Astrocyte (in vitro differentiated cells and primary cell): Measurements from ENCODE around the gene C10orf62. TPM values are rescaled to one million over a fixed set of nuclear protein-coding genes. Genes with fewer than 3 reads are reported as not detected.

Experiments
- DNase-seq: peaks from one replicate; pipeline ENCODE4 v3.0.0-alpha.2; 2010; ENCODE audit warnings: low read depth
- FAIRE-seq: peaks from 2 replicates; lab custom pipeline; 2011; peaks lifted over from hg19 to GRCh38; lab: Jason Lieb, UNC
- H2AFZ ChIP-seq: 2 replicates; pipeline ENCODE4 v1.6.0; 2012; ENCODE audit warnings: low read depth, low read length, inconsistent platforms
- H3K27ac ChIP-seq: 2 replicates; pipeline ENCODE4 v1.5.1; 2011; ENCODE audit warnings: low read depth, low read length, inconsistent platforms
- H3K27me3 ChIP-seq: 2 replicates; pipeline ENCODE4 v1.6.0; 2011; ENCODE audit warnings: low read length, inconsistent platforms; ENCODE audit not compliant: insufficient read depth
- H3K36me3 ChIP-seq: 2 replicates; pipeline ENCODE4 v1.5.1; 2011; ENCODE audit warnings: low read length, inconsistent platforms; ENCODE audit not compliant: insufficient read depth
- H3K4me1 ChIP-seq: 2 replicates; pipeline ENCODE4 v1.5.1; 2011; ENCODE audit warnings: low read length, inconsistent platforms; ENCODE audit not compliant: insufficient read depth
- H3K4me2 ChIP-seq: 2 replicates; pipeline ENCODE4 v1.6.0; 2012; ENCODE audit warnings: low read length, inconsistent platforms
- H3K4me3 ChIP-seq: 2 replicates; pipeline ENCODE4 v1.5.1; 2011; ENCODE audit warnings: low read depth, mild to moderate bottlenecking, low read length, inconsistent platforms; ENCODE audit not compliant: insufficient read depth
- H3K79me2 ChIP-seq: 2 replicates; pipeline ENCODE4 v1.6.0; 2012; ENCODE audit warnings: mild to moderate bottlenecking, low read length, inconsistent platforms; ENCODE audit not compliant: insufficient read depth
- H3K9ac ChIP-seq: 2 replicates; pipeline ENCODE4 v1.6.0; 2012; ENCODE audit warnings: mild to moderate bottlenecking, low read length, inconsistent platforms
- H3K9me3 ChIP-seq: 2 replicates; pipeline ENCODE4 v1.5.1; 2012; ENCODE audit warnings: low read depth, mild to moderate bottlenecking, low read length, inconsistent platforms; ENCODE audit not compliant: insufficient read depth
- H4K20me1 ChIP-seq: 2 replicates; pipeline ENCODE4 v1.6.0; 2012; ENCODE audit warnings: low read length, inconsistent platforms; ENCODE audit not compliant: insufficient read depth
- H3K27ac Mint-ChIP-seq: one replicate; pipeline ENCODE4 v1.8.0; 2021; ENCODE audit warnings: mild to moderate bottlenecking, mixed read lengths; ENCODE audit not compliant: unreplicated experiment
- H3K27me3 Mint-ChIP-seq: one replicate; pipeline ENCODE4 v1.8.0; 2021; ENCODE audit warnings: low read depth, mixed read lengths; ENCODE audit not compliant: unreplicated experiment
- H3K36me3 Mint-ChIP-seq: one replicate; pipeline ENCODE4 v1.8.0; 2021; ENCODE audit warnings: low read depth, mixed read lengths; ENCODE audit not compliant: unreplicated experiment
- H3K4me1 Mint-ChIP-seq: one replicate; pipeline ENCODE4 v1.8.0; 2021; ENCODE audit warnings: low read depth, mixed read lengths; ENCODE audit not compliant: unreplicated experiment
- H3K4me3 Mint-ChIP-seq: one replicate; pipeline ENCODE4 v1.8.0; 2021; ENCODE audit warnings: mild to moderate bottlenecking, moderate library complexity, mixed read lengths; ENCODE audit not compliant: unreplicated experiment
- H3K9me3 Mint-ChIP-seq: one replicate; pipeline ENCODE4 v1.8.0; 2021; ENCODE audit warnings: mild to moderate bottlenecking, mixed read lengths; ENCODE audit not compliant: unreplicated experiment
- CTCF ChIP-seq: IDR thresholded peaks from 2 replicates; pipeline ENCODE4 v1.5.1; 2011; ENCODE audit warnings: low read depth, mild to moderate bottlenecking, inconsistent platforms, low read length, moderate library complexity; ENCODE audit not compliant: insufficient read depth
- EZH2 ChIP-seq: IDR thresholded peaks from 2 replicates; pipeline ENCODE4 v1.6.1; 2012; ENCODE audit warnings: mild to moderate bottlenecking, low read length, inconsistent platforms; ENCODE audit not compliant: insufficient read depth
- total RNA-seq: library from RNA; stranded (reverse); gene quantifications from 2 replicates; pipeline ENCODE4 v1.2.1, GENCODE V29; 2021

Gene C10orf62
- total RNA-seq, 1 donor from 2014 or later, result not detected

DNA sequence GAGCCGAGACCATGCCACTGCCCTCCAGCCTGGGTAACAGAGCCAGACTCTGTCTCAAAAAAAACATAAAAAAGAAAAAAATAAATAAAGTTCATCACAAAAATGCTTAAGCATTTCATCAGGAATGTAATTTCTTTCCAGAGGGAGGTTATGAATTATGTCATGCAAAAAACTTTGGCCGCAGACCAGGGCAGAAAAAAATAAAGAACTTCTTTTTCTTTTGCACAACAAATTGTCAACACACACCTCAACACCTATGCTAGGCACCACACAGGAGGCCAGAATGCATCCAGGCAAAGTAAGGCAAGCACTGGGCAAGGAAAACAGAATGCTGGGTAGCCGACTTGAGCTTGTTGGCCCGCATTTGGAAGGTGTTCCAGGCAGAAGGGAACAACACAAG lies 3.9 kb downstream of the C10orf62 start:
- Histone ChIP-seq H4K20me1 (no peaks in the 10 kb centered on the region), H2AFZ (no peak overlapping the region), H3K9me3 (no peaks in the 10 kb centered on the region), H3K4me1 (peaks cover 25% of the 10 kb centered on the region), H3K36me3 (no peaks in the 10 kb centered on the region), H3K79me2 (no peaks in the 10 kb centered on the region), H3K4me2 (no peak overlapping the region), H3K4me3 (no peak overlapping the region), H3K9ac (no peak overlapping the region), H3K27me3 (no peaks in the 10 kb centered on the region), H3K27ac (no peak overlapping the region)
- Mint-ChIP-seq H3K27me3 (no peaks in the 10 kb centered on the region), H3K4me3 (no peak overlapping the region), H3K4me1 (peaks cover 20% of the 10 kb centered on the region), H3K36me3 (peaks cover 1% of the 10 kb centered on the region), H3K9me3 (no peaks in the 10 kb centered on the region), H3K27ac (no peak overlapping the region)
- FAIRE-seq (no peak), DNase-seq (no peak)
- TF ChIP-seq EZH2 (no peak), CTCF (no peak)

DNA sequence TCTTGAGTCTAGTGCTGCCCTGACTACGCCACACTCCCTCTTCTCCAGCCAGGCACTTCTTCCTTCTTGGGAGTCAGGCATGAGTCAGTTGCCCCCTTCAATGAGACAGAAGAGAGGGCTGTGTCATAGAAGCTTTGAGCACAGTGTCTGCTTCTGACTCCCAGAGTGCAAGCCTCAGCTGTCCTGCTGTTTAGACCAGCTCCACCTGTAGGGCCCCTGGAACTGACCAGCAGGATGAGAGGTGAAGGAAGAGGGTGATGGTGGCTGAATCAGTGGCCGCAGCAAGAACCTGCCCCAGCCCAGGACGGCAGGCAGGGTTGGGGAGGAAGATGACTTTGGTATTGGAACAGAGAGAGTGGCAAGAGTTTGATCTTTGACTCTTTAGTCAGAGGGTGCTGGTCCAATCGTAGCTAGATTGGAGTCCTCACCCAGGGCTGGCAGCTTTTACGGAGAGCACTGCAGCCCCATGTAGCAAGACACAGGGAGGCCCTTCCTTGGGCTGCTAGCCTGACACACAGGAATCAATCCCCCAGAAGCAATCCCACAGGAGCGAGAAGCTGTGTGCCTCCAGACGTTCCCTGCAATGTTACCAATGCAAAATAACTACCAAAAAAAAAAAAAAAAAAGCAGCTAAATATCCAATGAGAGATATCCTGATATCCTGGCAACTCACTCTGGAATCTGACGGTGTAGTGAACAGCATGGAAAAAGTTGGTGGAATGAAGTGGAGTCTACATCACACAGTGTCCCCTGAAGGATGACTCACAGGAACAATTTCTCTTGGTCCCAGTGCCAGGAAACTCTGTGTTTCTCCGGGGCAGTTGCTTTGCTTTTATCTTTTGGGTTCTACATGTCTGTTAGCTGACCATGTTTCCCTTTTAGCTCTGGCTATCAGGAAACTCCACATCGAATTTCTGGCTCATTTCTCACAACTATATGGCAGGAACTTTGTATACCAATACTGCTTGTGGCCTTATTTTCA lies 6.9 kb downstream of the C10orf62 start:
- peak overlapping the region; percentile 89 for H3K27ac ChIP-seq
- peak overlapping the region; percentile 78 for H3K4me2 ChIP-seq
- H3K4me1 ChIP-seq, result peaks cover 25% of the 10 kb centered on the region
- H3K79me2 ChIP-seq, result no peaks in the 10 kb centered on the region
- H3K4me3 ChIP-seq, result peak overlapping the region; percentile 18
- Mint-ChIP-seq H3K4me3 (peak overlapping the region; percentile 40), H3K27ac (peak overlapping the region; percentile 94), H3K27me3 (peaks cover 3% of the 10 kb centered on the region), H3K9me3 (no peaks in the 10 kb centered on the region), H3K36me3 (no peaks in the 10 kb centered on the region), H3K4me1 (peaks cover 19% of the 10 kb centered on the region)
- FAIRE-seq (peak; percentile 78), DNase-seq (peak; percentile 94)
- H3K9ac ChIP-seq, result peak overlapping the region; percentile 71
- no peak for TF ChIP-seq CTCF
- no peak for TF ChIP-seq EZH2
- H2AFZ ChIP-seq, result peak overlapping the region; percentile 27
- no peaks in the 10 kb centered on the region for H4K20me1 ChIP-seq
- no peaks in the 10 kb centered on the region for H3K9me3 ChIP-seq
- no peaks in the 10 kb centered on the region for H3K27me3 ChIP-seq
- no peaks in the 10 kb centered on the region for H3K36me3 ChIP-seq

- no peaks in the 10 kb centered on the region for H3K79me2 ChIP-seq
- TF ChIP-seq CTCF (no peak), EZH2 (no peak)
- peak overlapping the region; percentile 78 for H3K4me2 ChIP-seq
- no peaks in the 10 kb centered on the region for H3K27me3 ChIP-seq
- H4K20me1 ChIP-seq, result no peaks in the 10 kb centered on the region
- H3K9ac ChIP-seq, result no peak overlapping the region
- Mint-ChIP-seq H3K36me3 (no peaks in the 10 kb centered on the region), H3K4me3 (no peak overlapping the region), H3K9me3 (no peaks in the 10 kb centered on the region), H3K27ac (no peak overlapping the region), H3K27me3 (peaks cover 3% of the 10 kb centered on the region), H3K4me1 (peaks cover 19% of the 10 kb centered on the region)
- FAIRE-seq, result no peak
- no peak for DNase-seq
- H3K4me1 ChIP-seq, result peaks cover 25% of the 10 kb centered on the region
- H2AFZ ChIP-seq, result no peak overlapping the region
- peak overlapping the region; percentile 89 for H3K27ac ChIP-seq
- no peaks in the 10 kb centered on the region for H3K9me3 ChIP-seq
- H3K4me3 ChIP-seq, result no peak overlapping the region
- no peaks in the 10 kb centered on the region for H3K36me3 ChIP-seq
These were observed 8.3 kb downstream of the C10orf62 start for GRCh38 chr10:97597778-97598177.
